ENCODE results near the gene ATP6V1C2.

DNA sequence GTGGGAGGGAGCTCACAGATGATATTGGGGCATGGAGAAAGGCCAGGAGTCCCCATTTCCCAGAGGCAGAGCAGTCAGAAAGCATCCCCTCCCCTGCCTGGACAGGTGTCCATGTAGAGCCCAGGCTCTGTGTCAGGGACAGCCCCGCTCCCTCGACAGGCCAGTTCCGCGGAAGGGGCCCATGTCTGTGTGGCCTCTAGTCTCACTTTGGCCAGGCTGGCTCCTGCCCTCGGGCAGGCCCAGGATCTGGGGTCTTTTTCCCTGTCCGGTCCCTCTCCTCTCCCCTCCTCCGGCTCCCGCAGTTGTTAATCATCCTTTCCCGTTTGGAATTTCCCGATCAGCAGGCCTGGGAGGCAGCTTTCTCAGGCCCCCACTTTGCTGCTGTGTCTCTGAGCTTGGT is 111.6 kb downstream of the ATP6V1C2 start:
- TF ChIP-seq CTCF (IDR thresholded peaks at IDR 0.05) = no peak
- no peak for TF ChIP-seq POLR2A (IDR thresholded peaks at IDR 0.05)
